HG02642 (cell line): ENCODE results near the gene GSG1L.
"Not testable (repeated sequence)": the region's sequence is repeated elsewhere in the genome, so short reads cannot be mapped to it uniquely, and the experiment has no call there.

Source experiments
- ATAC-seq: cut with Tn5 transposase; IDR thresholded peaks from one replicate; pipeline ENCODE4 v1.9.1; 2021; ENCODE audit warnings: mild to moderate bottlenecking; ENCODE audit not compliant: unreplicated experiment, poor library complexity

GSG1L gene

DNA sequence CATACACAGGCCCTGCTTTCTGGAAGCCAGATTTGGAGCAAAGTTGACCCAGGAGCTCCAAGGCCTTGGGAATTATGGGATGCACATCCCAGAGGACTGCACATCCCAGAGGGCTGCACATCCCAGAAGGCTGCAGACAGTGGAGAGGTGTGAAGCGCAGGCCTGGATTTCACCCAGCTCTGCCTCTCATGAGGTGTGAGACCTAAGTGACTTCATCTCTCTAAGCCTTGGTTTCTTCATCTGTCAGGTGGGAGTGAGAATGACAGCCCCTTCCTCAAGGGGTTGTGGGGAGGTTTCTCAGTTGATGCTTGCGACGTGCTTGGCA lies 102.3 kb downstream of the GSG1L start:
- ATAC-seq, result no peak

DNA sequence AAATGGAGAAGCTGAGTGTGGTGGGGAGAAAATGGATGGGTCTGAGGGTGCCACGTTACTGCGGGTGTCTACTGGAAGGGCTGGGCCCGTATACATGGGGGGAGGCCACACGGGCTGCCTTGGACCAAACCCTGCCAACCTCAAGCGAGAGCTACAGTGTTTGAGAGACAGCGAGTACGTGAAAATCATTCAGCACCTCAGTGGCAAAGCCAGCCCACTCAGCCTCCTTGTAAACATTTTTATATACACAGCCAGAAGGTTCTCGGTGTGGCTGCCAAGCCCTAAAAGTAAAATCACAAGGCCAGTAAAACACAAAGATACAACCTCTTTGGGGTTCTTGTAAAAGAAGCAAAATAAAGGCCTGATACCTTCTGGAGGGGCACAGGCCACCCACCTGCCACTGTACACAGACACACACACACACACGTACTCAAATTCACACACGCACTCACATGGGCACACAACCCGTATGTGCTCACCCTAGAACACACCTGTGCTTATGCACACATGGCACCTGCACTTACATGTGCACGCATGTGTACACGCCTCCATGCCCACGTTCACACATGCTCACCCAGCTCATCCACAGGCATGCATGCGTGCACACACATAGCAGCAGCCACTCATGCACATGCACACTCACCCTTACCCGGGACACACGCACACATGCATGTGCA lies 102.8 kb downstream of the GSG1L start:
- ATAC-seq, result no peak

DNA sequence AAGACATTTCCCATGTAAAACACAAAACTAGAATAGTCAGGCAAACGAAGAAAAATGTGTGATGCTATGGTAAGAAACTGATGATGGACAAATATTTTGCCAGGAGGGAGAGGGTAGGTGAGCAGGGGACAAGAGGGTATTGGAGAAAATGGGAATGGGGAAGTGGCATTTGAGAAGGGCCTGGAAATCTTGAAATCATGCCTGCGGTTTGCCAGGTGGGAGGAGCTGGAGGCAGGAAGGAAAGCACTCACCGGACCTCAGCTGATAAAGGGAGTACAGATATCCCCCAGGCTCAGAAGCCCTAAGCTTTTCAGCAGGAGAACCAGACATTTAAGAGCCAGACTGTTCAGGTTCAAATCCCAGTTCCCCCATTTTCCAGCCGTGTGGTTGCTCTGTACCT lies 103.6 kb downstream of the GSG1L start:
- ATAC-seq, result no peak

DNA sequence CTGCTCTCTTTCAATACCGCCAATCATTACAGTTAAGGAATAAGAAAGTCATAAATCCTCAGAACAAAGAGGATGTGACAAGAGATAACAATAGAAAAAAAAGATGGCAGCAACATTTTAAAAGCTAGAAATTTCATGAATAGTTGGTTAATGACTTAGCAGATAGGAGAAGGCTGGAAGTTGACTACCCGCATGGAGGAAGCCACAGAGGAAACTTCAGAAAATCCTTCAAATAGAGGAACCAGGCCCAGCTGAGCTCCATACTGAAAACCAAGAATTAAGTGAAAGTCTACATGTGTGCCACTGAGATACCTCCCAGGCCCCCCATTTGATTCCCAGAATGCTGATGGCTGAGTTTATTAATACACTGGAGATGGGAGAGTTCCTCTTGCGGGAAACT lies 109.3 kb downstream of the GSG1L start:
- no peak for ATAC-seq

DNA sequence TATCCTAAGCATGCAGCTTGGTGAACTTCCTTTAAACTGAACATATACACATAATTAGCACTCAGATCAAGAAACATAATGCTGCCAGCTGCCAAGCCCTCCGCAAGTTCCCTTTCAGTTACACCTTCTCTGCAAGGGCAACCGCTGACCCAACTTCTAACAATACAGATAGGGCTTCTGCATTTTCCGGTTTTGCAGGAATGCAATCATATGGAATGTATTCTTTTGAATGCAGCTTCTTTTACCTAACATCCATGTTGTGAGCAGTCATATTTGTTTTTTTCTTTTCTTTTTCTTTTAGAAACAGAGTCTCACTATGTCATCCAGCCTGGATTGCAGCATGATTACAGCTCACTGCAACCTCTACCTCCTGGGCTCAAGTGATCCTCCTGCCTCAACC lies 110.7 kb downstream of the GSG1L start:
- no peak for ATAC-seq

DNA sequence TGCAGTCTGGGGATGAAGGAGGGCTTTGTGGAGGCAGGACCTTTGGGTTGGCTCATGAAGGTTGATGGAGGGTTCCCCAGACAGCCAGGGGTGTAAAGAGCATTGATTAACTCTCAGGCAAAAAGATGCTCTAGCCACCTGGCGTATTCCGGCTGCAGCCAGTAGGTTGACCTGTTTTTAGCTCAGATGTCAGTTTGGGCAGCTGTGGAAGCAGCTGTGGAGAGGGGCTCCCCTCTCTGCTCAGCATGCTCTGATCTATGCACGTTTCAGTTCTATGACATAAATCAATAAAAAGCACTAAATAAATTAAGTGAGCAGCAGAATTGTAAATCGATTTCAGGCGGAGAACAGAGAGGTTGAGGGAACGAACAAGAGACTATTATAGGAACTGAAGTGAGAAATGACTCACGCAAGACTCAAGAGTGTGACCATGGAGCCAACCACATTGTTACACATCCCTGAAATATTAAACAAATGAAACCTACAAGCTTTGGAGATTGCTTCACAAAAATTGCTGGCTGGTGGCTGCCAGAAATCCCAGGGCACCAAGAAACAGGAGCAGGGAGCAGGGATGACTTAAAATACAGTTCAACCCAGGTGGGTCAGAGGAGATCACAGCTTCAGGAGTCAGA lies 111.9 kb downstream of the GSG1L start:
- no peak for ATAC-seq

DNA sequence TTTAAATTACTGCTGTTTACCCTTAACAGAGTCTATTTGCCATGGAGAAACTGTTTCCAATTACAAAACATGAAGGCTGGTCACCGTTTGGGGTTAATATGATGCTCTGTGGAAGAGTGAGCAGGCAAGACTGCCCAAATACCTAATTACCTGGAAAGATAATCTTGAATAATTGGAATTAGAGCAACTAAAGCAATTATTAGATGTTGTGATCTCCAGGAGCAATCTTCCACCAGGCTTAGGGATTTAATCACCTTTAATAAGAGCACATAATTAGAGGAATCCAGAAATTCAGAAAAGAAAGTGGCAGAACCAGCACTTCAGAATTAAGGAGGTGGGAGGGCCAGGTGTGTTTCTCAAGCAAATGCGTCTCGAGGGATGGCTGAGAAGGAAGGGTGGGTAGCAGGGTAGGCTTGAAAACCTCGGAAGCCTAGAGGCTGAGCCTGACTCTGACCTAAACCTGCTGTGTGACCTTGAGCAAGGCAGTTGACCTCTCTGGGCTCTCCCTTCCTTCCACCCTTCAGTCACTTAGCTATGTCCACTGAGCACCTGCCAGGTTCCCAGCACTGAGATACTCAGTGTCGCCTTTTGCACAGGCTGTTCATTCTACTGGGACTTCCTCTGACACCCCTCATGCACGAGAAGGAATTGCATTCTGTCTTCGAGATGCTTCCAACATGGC lies 113.2 kb downstream of the GSG1L start:
- ATAC-seq, result no peak

DNA sequence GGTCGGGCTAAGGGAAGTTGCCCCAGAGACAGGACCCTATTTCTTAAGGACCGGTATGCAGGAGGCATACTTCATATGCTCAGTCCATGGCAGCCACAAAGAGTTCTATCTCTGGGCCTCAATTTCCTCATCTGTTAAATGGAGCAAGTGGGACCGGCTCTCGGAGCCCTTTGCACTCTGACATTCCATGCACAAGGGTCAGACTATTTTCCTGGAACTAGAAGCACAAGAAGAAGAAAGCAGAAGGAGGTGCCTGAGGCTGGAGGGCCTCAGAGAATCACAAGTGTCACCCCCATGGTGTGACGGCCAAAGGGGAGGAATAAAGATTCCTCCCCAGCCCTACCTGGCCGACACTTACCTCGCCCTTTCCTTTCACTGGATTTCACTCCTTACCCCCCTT lies 115.8 kb downstream of the GSG1L start:
- ATAC-seq, result no peak

DNA sequence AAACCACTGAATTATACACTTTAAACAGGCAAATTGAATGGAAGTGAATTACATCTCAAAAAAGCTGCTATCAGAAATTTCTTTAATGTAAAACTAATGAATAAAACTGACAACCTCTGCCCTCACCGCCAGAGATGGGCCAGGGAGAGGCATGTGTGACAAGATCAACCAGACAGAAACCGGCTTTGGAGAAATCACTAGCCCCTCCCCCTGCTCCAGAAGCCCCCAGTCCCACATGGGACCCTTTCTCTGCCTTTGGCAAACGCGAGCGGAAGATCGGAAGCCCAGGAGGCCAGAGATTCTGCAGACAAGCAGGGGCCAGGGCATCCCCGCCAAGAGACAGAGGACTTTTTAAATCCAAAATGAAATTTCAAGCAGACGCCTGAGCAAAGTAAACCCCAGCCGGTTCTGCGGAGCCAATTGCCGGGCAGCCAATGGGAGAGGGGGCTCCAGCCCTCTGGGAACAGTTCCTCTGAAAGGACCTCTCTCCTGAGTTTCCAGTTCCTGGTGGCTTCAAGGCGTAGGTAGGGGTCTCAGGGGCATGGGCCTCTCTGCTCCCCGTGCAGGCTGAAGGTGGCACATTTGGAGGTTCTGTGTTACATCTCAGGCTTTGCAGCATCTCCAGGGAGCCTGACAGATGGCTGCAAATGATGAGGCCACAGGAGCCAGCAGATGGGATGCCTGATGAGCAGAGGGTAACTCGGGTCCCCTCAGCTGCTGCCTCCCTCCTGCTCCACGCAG lies 118.1 kb downstream of the GSG1L start:
- no peak for ATAC-seq

DNA sequence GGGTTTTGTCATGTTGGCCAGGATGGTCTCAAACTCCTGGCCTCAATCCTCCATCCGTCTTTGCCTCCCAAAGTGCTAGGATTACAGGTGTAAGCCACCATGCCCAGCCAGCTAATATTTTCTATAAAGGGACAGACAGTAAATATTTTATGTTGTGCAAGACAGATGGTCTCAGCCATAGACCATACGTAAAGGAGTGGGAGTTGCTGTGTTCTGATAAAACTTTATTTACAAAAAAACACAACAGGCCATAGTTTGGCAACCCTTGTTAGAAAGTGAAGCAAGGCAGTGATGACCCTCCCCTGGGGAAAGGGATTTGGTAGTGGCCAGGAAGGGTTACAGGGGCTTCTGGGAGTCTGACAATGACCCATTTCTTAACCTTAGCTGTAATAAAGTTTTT lies 119.7 kb downstream of the GSG1L start:
- ATAC-seq, result no peak

DNA sequence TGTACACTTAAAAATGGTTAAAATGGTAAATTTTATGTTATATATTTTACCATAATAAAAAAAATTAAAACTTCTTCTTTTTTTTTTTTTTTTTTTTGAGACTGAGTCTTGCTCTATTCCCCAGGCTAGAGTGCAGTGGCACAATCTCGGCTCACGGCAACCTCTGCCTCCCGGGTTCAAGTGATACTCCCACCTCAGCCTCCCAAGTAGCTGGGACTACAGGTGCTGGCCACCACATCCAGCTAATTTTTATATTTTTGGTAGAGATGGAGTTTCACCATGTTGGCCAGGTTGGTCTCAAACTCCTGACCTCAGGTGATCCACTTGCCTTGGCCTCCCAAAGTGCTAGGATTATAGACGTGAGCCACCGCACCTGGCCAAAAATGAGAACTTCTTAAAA lies 121.4 kb downstream of the GSG1L start:
- ATAC-seq, result not testable (repeated sequence)

DNA sequence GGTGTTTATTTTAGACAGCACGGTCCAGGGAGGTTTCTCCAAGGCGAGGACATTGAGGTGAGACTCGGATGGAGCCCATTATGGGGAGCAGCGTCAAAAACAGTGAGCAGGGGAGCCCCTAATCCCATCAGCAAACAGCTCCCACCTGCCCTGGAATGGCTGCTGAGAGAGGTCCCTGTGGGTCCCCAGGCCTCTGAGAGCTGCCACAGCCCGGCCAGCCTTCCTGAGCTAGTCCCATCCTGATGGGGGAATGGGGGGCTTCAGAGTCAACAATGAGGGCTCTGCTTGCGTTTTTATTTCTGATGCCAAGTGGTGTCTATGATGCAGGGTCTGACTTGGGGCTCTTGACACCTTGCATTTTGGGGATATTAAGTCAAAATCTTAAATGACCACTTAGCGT lies 128.4 kb downstream of the GSG1L start:
- ATAC-seq, result no peak

DNA sequence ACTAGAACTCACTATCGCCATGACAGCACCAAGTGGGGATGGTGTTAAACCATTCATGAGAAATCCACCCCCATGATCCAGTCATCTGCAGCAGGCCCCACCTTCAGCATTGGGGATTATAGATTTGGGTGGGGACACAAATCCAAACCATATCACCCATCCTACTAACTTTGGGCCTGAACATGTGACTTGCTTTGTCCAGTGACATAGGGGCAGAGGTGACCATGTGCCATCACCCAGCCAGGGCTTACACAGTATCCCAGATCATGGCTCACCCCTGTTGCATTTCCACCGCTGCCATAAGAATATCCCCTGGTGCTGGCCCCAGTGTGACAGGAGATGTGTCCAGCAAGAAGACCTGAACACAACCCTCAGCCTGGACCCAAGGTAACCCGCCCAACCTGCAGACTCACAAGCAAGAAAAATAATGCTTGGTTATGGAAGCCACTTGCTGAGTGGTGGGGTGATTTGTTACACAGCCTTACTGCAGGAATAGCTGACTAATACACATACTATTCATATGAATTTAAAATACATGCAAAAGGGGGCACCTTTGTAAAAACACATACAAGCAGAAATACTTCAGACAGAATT lies 130.9 kb downstream of the GSG1L start:
- no peak for ATAC-seq

DNA sequence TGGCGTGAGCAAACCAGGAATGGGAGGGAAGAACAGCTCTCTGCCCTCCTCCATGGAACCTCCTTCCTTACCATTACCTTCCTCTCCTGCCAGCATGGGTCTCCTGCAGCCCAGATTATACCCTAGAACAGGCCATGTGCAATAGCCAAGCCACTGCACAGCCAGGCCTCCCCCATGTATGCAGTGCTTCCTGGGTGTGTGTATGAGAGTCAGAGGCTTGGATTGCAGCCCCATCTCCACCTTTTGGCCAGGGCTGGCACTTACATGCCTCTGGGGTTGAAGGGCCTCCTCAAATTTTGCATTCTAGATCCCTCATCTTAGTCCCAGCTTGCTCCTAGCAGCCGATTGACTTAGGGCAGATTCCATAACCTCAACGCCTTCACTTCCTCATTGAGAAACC lies 133.7 kb downstream of the GSG1L start:
- no peak for ATAC-seq

DNA sequence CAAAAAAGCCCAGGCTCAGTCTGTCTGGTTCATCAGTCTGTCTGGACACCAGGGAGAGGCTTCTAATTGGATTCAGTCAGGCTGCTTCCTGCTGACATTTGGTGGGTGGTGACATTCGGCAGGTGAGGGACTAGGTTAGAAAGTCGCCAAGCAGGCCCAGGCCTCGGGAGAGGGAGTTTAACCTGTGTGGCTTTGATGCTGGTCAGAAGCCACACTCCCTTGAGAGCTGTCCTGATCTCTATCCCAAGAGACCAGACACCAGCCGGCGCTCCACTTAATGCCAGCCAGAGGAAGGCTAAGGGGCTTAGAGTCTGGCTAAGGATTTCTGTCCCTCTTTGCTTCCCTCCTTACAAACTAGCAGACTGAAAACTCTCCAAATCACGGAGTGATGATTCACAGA lies 135.0 kb downstream of the GSG1L start:
- no peak for ATAC-seq

DNA sequence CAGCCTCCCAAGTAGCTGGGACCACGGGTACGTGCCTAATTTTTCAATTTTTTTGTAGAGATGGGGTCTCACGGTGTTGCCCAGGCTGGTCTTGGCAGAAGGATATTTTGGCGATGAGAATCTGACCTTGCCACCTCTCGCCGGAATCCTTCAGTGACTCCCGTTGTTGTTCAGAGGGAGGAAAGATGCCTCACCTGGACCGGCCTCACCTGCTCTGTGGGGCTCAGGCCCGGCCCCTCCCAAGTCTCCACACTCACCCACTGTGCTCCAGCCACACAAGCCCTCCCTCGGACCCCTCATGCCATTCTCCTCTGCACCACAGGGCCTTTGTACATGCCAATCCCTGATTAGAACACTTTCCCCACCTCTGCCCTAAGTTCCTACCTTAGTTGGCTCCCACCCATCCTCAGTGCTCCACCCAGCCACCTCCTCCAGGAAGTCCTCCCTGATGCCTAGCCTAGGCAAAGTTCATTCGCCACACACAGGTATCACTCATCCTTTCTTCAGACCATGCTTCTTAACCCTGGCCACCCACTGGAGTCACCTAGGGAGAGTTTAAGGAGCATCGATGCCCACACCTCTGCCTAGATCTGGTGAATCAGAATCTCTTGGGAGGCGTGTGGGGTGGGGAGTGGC lies 136.1 kb downstream of the GSG1L start:
- ATAC-seq, result no peak

DNA sequence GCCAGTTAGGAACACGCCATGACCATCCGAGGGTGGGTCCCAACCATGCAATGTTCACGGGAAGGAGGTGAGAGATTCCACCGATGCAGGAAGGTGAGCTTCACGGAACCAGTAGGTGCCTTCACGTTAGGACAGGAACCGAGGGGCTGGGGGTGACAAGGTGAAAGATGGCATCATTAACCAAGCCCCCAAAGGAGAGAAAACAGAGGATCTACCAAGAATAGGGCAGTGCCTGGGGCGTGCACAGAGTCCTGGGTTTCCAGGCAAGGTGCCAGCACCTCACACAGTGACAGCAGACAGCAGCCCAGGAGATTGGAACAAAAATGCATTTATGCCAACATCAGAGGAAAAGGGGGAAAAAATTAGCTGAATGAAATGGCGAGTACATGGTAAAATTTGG lies 137.9 kb downstream of the GSG1L start:
- no peak for ATAC-seq

DNA sequence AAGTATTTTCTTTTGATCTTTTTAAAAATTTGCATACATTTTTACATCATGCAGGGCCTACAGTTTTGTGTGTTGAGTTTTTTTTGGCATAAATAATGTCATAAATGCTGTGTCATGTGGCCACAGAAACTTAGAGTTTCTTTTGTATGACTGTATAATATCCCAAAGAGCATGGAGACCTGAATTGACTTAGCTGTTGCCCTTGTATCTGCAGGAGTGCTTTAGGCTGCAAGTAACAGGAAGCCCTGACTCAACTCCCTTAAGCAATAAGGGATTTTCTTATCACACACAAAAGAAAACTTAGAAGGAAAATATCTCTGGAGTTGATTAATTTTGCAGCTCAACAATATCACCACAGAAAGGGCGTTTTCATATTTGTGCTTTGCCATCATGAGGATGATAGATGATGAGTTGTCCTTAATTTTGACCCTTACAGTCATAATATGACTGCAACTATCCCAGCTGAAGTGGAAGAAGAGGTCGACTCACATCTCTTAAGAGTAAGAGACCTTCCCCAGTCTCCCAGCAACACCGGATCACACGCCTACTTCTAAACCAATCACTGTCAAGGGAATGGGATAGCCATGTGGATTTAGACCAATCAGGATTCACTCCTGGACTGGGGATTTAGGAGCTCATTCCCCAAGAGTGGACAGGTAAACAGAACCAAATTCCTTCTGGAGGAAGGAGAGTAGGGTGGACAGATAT lies 138.9 kb downstream of the GSG1L start:
- no peak for ATAC-seq

DNA sequence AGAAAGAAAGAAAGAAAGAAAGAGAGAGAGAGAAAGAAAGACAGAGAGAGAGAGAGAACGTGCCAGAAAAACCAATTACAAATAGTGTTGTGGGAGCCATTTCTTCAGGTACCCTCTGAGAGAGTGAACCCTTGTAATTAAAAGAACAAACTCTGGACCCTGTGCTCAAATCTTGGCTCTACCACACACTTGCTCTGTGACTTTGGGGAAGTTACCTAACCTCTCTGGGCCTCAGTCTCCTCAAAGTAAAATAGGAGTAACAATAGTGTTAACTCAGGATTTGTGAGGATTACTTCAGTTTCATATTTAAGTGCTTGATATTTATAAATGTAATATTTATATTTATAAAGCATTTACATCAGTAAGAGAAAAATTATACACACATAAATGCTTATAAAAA lies 139.8 kb downstream of the GSG1L start:
- ATAC-seq, result no peak

DNA sequence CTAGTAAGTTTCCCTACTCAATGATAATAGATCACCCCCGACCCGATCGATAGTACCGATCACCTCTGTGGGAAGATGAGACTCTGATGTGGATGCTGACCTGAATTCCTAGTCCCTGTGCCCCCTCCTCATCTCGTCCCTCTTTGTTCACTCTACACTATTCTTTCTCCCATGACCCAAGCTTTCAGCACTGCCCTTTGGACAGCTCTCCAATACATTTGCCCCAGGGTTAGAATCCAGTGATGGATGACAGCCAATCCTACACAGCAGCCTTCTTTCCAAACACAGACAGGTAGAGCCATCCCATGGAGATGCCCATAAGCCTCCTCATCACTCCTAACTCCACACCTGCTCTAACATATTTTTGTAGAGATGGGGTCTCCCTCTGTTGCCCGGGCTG lies 141.1 kb downstream of the GSG1L start:
- ATAC-seq, result no peak
